ENCODE data around the gene DNAAF5.

Gene DNAAF5

GRCh38 chr7:815284-816216, 89.1 kb downstream of the DNAAF5 start:
- DNase-seq (ENCODE audit: low read depth), result no peak

- DNase-seq (ENCODE audit: low read depth), result peak; percentile 95
Observed at GRCh38 chr7:816300-816750, 89.8 kb downstream of the DNAAF5 start.

- peak; percentile 26 for DNase-seq (ENCODE audit: low read depth)
Observed at GRCh38 chr7:816751-817671, 90.5 kb downstream of the DNAAF5 start.

DNA sequence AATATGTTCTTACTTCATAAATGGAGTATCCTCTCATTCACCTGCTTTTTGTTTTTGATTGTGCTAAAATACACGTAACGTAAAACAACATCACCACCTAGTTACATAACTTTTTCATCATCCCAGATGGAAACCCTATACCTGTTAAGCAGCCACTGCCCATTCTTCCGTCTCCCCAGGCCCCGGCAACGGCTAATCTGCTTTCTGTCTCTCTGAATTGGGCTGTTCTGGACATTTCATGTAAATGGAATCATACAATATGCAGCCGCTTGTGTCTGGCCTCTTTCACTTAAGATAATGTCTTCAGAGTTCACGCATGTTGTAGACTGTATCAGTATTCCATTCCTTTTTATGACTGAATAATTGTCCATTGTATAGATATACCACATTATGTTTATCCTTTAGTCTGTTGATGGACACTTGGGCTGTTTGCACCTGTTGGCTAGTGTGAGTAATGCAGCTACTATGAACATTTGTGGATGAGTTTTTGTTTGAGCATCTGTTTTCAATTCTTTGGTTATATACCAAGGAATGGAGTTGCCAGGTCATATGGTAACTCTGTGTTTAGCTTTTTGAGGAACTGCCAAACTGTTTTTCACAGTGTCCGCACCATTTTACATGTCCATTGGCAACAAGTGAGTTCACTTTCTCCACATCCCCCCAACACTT, 91.7 kb downstream of the DNAAF5 start:
- no peak for DNase-seq (ENCODE audit: low read depth)

GRCh38 chr7:820341-820740, 93.8 kb downstream of the DNAAF5 start:
- DNase-seq (ENCODE audit: low read depth), result no peak

DNA sequence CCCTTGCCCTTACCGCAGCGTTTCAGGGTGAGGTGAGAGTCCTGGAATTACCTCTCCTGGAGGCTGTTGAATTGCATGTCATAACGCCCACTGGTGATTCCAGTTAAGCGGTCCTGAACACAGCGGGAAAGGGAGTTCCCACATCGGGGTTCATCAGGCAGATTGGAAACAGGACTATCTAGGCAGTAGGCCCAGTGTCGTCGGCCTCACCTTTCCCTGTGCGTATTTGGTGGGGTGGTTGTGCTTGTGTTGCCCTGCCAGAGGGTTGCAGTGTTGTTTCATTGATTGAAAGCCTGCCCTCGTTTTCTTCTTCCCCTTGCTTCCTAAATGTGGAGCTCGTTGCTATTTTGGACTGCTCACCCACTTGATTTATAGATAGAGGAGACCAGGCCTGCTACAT, 95.2 kb downstream of the DNAAF5 start:
- DNase-seq (ENCODE audit: low read depth), result no peak

GRCh38 chr7:822692-823276, 96.3 kb downstream of the DNAAF5 start:
- DNase-seq (ENCODE audit: low read depth), result no peak

DNA sequence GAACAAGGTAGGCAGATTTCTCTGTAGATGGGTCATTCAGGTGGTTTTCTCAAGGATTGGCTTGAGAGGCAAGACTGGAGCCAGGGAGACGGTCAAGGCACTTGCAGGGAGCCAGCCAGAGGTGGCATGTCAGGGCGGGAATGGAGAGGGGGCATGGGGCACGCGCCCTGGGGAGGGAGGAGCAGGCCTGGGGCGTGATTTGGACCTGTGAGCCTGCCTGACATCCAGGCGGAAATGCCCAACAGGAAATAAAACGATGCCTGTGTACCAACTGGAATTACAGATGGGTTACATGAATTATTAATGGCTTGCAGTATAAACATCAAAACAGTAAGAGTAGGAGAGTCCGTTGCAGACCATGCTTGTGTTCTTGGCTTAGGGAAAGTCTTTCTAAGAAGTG, 97.2 kb downstream of the DNAAF5 start:
- DNase-seq (ENCODE audit: low read depth), result no peak

- DNase-seq (ENCODE audit: low read depth), result no peak
Observed at GRCh38 chr7:824081-824480, 97.6 kb downstream of the DNAAF5 start.

GRCh38 chr7:824664-825063, 98.2 kb downstream of the DNAAF5 start:
- no peak for DNase-seq (ENCODE audit: low read depth)

DNA sequence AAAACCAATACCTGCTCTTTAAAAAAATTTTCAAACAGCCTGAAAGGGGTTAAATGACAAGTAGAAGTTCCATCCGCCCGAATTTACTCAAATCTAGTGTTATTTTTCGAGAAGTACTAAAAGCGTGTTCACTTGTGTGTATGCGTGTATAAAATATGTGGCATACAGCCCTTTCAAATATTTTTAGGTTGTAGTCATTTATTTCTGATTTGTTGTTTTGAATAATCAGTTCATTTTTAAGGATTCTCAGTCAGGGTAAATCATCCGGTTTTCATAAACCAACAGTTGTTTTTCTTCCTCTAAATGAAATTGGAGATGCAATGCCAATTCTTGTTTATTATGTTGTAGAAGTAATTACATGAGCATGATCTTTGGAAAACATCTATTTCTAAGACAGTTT, 98.9 kb downstream of the DNAAF5 start:
- no peak for DNase-seq (ENCODE audit: low read depth)

DNA sequence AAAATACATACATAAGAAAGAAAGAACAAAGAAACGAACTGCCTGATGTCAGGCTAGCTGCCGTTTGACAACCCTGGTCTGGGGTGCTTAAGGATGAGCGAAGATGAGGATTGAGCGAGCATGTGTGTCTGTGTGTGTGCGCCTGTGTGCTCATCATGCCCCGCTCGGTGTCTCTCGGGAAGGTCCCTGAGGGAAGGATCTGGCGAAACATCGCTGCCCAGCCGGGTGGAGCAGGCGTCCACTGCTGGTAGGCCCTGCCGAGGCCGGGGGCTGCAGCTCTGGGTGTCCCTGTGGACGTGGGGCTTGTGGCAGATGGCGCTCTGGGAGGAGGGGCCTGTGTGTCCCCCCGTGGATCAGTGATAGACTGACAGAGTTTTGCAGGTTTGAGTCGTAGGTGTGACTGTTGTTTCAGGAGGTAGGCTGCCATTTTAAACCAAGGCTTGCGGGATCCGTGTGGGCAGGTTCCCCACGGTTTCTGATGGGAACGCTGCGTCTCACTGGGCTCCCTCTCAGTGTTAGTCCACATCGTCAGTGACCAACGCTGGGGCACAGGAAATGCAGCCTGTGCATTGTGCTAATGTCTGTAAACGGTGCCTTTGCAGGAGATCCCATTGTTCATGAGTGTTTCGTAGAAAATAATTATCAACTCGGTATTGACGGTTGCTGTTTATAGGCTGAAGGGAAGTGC, 99.9 kb downstream of the DNAAF5 start:
- DNase-seq (ENCODE audit: low read depth), result no peak

GRCh38 chr7:828793-829561, 102.5 kb downstream of the DNAAF5 start:
- no peak for DNase-seq (ENCODE audit: low read depth)

DNA sequence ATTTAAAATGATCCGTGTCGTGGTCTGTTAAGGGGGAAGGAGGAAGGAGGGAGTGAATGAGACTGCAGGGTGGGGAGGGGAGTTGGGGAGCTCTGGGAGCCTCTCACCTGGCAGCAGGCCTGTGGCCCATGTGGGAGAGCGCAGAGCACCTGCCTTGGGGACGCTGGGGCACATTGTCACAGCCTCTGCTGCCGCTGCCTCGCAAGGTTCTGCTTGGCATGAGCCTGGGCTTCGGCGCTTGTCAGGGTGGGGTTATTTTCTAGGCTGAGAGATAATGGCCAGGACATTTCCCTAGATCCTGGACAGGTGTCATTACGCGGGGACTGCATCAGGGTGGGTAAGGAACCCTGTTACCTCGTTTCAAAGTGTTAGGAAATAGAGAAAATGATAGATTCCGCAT, 103.6 kb downstream of the DNAAF5 start:
- DNase-seq (ENCODE audit: low read depth), result no peak

- no peak for DNase-seq (ENCODE audit: low read depth)
Observed at GRCh38 chr7:831596-832166, 105.2 kb downstream of the DNAAF5 start.

- peak; percentile 40 for DNase-seq (ENCODE audit: low read depth)
Observed at GRCh38 chr7:832167-832967, 105.9 kb downstream of the DNAAF5 start, which contains the start of gene SUN1. Gene SUN1, plus strand, starts transcription at chr7:832476. Its CDS starts 49 bp downstream, at chr7:832525.

- DNase-seq (ENCODE audit: low read depth), result no peak
Observed at GRCh38 chr7:832968-833424, 106.5 kb downstream of the DNAAF5 start.

GRCh38 chr7:833601-834258, 107.2 kb downstream of the DNAAF5 start:
- DNase-seq (ENCODE audit: low read depth), result no peak

Data from T-helper 22 cell (primary cell).